SU-DHL-6 (cell line): ENCODE measurements around the gene CDC42SE1.

Source experiments
- H2AFZ ChIP-seq: fragments of 200-600 bp; sonication (generic); 2 replicates; pipeline ENCODE4 v1.6.1; 2014; ENCODE audit warnings: low read depth, mild to moderate bottlenecking, moderate library complexity, mixed read lengths, antibody characterized with exemption, low read length; ENCODE audit not compliant: severe bottlenecking
- H3F3A ChIP-seq: fragments of 200-600 bp; shearing (Covaris generic); 2 replicates; pipeline ENCODE4 v1.6.0; 2016; ENCODE audit warnings: antibody characterized with exemption, mild to moderate bottlenecking; ENCODE audit not compliant: insufficient read depth
- H3K27ac ChIP-seq: fragments of 200-600 bp; sonication (generic); 2 replicates; pipeline ENCODE4 v1.5.1; 2016; ENCODE audit warnings: low read depth, mild to moderate bottlenecking, low read length, moderate library complexity, mixed read lengths
- H3K27me3 ChIP-seq: fragments of 200-600 bp; sonication (generic), shearing (Covaris generic); 2 replicates; pipeline ENCODE4 v1.6.0; 2014; ENCODE audit warnings: mild to moderate bottlenecking, low read length
- H3K36me3 ChIP-seq: fragments of 200-600 bp; sonication (generic); 2 replicates; pipeline ENCODE4 v1.6.1; 2014; ENCODE audit warnings: mild to moderate bottlenecking, low read length, mixed read lengths
- H3K4me2 ChIP-seq: fragments of 300-600, 200-600 bp; shearing (Covaris generic), sonication (generic); 2 replicates; pipeline ENCODE4 v1.6.0; 2014; ENCODE audit warnings: low read length, low read depth, mild to moderate bottlenecking; ENCODE audit not compliant: poor library complexity, severe bottlenecking
- H3K4me3 ChIP-seq: fragments of 200-600 bp; sonication (generic); 2 replicates; pipeline ENCODE4 v1.5.1; 2014; ENCODE audit warnings: antibody characterized with exemption, low read length, mild to moderate bottlenecking, mixed read lengths; ENCODE audit not compliant: insufficient read depth, poor library complexity, severe bottlenecking
- H3K79me2 ChIP-seq: fragments of 200-600 bp; sonication (generic); 2 replicates; pipeline ENCODE4 v1.6.1; 2014; ENCODE audit warnings: mild to moderate bottlenecking, low read length, moderate library complexity; ENCODE audit not compliant: insufficient read depth
- H3K9ac ChIP-seq: fragments of 200-600 bp; sonication (generic); 2 replicates; pipeline ENCODE4 v1.7.0; 2014; ENCODE audit warnings: mild to moderate bottlenecking, low read length
- H3K9me2 ChIP-seq: fragments of 200-600 bp; sonication (generic); replicated peaks from 2 replicates; pipeline ENCODE4 v1.6.1; 2014; ENCODE audit warnings: low read length; ENCODE audit not compliant: insufficient read depth
- H3K9me3 ChIP-seq: fragments of 200-600 bp; sonication (generic); 2 replicates; pipeline ENCODE4 v1.6.1; 2014; ENCODE audit warnings: low read length, mixed read lengths; ENCODE audit not compliant: insufficient read depth
- H4K20me1 ChIP-seq: fragments of 200-600 bp; sonication (generic); 2 replicates; pipeline ENCODE4 v1.6.1; 2014; ENCODE audit warnings: low read depth, mild to moderate bottlenecking, antibody characterized with exemption, low read length, moderate library complexity, mixed read lengths
- EZH2phosphoT487 ChIP-seq: fragments of 200-600 bp; sonication (generic), shearing (Covaris generic); conservative IDR thresholded peaks from 2 replicates; pipeline ENCODE4 v1.6.1; 2018; ENCODE audit warnings: mild to moderate bottlenecking, antibody characterized with exemption, low read length, moderate library complexity, mixed read lengths
- TF ChIP-seq, protein P1 (sequence below): fragments of 200-600 bp; sonication (generic); IDR thresholded peaks from one replicate; pipeline ENCODE4 v1.5.1; 2017; ENCODE audit warnings: antibody characterized with exemption, mild to moderate bottlenecking, low read length, moderate library complexity; ENCODE audit not compliant: insufficient read depth, poor library complexity, severe bottlenecking

The CDC42SE1 gene

DNA sequence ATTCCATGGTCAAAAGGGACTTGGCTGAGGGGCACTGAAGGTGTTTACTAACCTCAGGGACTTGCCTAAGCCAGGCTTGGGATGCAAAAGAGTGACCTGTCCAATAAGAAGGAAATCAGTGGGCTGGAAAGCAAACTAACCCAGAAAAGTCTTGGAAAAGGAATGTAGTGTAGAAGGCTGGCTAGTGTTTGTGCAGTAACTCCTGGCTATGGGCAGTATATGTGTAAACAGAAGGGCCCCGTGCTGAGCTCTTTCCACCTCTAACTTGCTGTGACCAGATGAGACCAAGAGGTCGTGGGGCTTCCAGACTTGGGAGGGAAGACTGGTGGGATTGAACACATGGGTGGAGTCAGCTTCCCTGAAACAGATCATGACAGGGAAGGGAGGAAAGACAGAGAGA is 56.8 kb downstream of the CDC42SE1 start:
- no peaks in the 10 kb centered on the region for H3K79me2 ChIP-seq
- no peaks in the 10 kb centered on the region for H3K9me3 ChIP-seq
- H3K9ac ChIP-seq, result no peak overlapping the region
- H4K20me1 ChIP-seq, result no peaks in the 10 kb centered on the region
- H3K9me2 ChIP-seq, result no peaks in the 10 kb centered on the region
- no peaks in the 10 kb centered on the region for H3K27me3 ChIP-seq
- no peak overlapping the region for H3K4me3 ChIP-seq
- H3K27ac ChIP-seq, result no peak overlapping the region
- H3F3A ChIP-seq, result peaks cover 3% of the 10 kb centered on the region; the same call in 1 of the 2 replicates
- no peak overlapping the region for H3K4me2 ChIP-seq
- TF ChIP-seq EZH2phosphoT487, result no peak
- TF ChIP-seq, protein P1, sequence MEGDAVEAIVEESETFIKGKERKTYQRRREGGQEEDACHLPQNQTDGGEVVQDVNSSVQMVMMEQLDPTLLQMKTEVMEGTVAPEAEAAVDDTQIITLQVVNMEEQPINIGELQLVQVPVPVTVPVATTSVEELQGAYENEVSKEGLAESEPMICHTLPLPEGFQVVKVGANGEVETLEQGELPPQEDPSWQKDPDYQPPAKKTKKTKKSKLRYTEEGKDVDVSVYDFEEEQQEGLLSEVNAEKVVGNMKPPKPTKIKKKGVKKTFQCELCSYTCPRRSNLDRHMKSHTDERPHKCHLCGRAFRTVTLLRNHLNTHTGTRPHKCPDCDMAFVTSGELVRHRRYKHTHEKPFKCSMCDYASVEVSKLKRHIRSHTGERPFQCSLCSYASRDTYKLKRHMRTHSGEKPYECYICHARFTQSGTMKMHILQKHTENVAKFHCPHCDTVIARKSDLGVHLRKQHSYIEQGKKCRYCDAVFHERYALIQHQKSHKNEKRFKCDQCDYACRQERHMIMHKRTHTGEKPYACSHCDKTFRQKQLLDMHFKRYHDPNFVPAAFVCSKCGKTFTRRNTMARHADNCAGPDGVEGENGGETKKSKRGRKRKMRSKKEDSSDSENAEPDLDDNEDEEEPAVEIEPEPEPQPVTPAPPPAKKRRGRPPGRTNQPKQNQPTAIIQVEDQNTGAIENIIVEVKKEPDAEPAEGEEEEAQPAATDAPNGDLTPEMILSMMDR, result no peak
- H2AFZ ChIP-seq, result no peak overlapping the region
- no peaks in the 10 kb centered on the region for H3K36me3 ChIP-seq

DNA sequence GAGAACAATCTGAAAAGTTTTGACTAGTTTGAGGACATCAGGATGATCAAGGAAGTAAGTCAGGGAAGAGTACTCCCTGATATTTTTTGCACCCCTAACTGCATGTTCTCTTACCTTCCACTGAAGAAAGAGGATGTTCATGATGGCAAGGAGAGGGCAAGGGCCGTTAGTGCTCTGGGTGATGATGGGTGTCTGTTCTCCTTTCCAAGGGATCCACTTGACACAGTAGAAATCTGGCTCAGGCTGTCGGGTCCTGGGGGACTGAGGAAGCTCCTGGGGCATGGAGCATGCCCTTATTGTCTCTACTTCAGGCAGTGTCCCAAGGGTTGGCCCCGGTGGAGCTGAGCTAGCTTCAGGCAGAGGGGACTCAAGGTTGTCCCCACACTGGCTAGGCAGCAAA is 57.4 kb downstream of the CDC42SE1 start:
- Histone ChIP-seq H3K79me2 (no peaks in the 10 kb centered on the region), H3K4me2 (no peak overlapping the region), H3K36me3 (no peaks in the 10 kb centered on the region), H3F3A (no peaks in the 10 kb centered on the region), H3K27ac (no peak overlapping the region), H3K9me3 (no peaks in the 10 kb centered on the region), H4K20me1 (no peaks in the 10 kb centered on the region), H3K9me2 (no peaks in the 10 kb centered on the region), H3K9ac (no peak overlapping the region), H3K27me3 (no peaks in the 10 kb centered on the region), H3K4me3 (no peak overlapping the region), H2AFZ (no peak overlapping the region)
- TF ChIP-seq, protein P1, result no peak

DNA sequence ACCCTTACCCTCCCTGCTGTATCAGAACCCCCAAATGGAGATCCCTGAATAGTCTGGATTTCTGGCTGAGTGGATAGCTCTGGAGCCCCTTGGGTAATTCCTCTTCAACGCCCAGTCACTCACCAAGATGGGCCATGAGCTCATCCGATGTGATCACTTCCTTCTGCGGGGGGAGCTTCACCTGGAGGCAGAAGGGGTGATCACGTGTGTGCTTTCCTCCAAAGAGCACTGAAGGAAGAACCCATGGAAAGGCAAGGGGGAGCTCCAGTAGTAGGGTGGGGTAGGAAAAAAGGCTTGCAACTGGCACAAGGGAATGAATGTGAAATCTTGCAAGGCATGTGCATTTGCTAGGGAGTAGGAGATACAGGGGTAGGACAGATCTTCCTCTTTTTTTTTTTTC is 57.8 kb downstream of the CDC42SE1 start:
- Histone ChIP-seq H3K4me2 (no peak overlapping the region), H3K4me3 (no peak overlapping the region), H3K27ac (no peak overlapping the region), H3K9ac (no peak overlapping the region), H3K9me2 (no peaks in the 10 kb centered on the region), H3F3A (no peaks in the 10 kb centered on the region), H3K79me2 (no peaks in the 10 kb centered on the region), H3K36me3 (no peaks in the 10 kb centered on the region), H2AFZ (no peak overlapping the region), H4K20me1 (no peaks in the 10 kb centered on the region), H3K27me3 (no peaks in the 10 kb centered on the region), H3K9me3 (no peaks in the 10 kb centered on the region)
- TF ChIP-seq, protein P1, result no peak
